IMR-90 (cell line): ENCODE results near the gene GLMP.

Experiments
- CTCF ChIP-seq: conservative IDR thresholded peaks from 2 replicates; pipeline ENCODE4 v1.5.1; 2012; ENCODE audit warnings: mild to moderate bottlenecking, low read depth, low read length, improper control_type of control experiment
- ELK1 ChIP-seq: fragments of 150-350 bp; IDR thresholded peaks from 2 replicates; pipeline ENCODE4 v1.6.1; 2016; ENCODE audit warnings: low read depth, mild to moderate bottlenecking, low read length, moderate library complexity, borderline replicate concordance
- POLR2A ChIP-seq: IDR thresholded peaks from 2 replicates; pipeline ENCODE4 v1.6.1; 2012; ENCODE audit warnings: mild to moderate bottlenecking, low read depth, low read length
- RCOR1 ChIP-seq: IDR thresholded peaks from 2 replicates; pipeline ENCODE4 v1.6.1; 2012; ENCODE audit warnings: mild to moderate bottlenecking, low read length, improper control_type of control experiment; ENCODE audit not compliant: insufficient replicate concordance
- SMC3 ChIP-seq: fragments of 150-350 bp; IDR thresholded peaks from 2 replicates; pipeline ENCODE4 v1.6.1; 2016; ENCODE audit warnings: low read depth, mild to moderate bottlenecking, antibody characterized with exemption, low read length, moderate library complexity
- USF2 ChIP-seq: fragments of 150-350 bp; IDR thresholded peaks from 2 replicates; pipeline ENCODE4 v1.6.1; 2017; ENCODE audit warnings: mild to moderate bottlenecking, antibody characterized with exemption, low read length, low read depth

GRCh38 chr1:156251527-156251926 lies 44.0 kb downstream of the GLMP start:
- no peak for TF ChIP-seq CTCF
- no peak for TF ChIP-seq SMC3
- no peak for TF ChIP-seq USF2
- no peak for TF ChIP-seq POLR2A
- TF ChIP-seq ELK1, result no peak
- TF ChIP-seq RCOR1, result no peak
